Measurements from ENCODE around the gene CEP70.

DNA sequence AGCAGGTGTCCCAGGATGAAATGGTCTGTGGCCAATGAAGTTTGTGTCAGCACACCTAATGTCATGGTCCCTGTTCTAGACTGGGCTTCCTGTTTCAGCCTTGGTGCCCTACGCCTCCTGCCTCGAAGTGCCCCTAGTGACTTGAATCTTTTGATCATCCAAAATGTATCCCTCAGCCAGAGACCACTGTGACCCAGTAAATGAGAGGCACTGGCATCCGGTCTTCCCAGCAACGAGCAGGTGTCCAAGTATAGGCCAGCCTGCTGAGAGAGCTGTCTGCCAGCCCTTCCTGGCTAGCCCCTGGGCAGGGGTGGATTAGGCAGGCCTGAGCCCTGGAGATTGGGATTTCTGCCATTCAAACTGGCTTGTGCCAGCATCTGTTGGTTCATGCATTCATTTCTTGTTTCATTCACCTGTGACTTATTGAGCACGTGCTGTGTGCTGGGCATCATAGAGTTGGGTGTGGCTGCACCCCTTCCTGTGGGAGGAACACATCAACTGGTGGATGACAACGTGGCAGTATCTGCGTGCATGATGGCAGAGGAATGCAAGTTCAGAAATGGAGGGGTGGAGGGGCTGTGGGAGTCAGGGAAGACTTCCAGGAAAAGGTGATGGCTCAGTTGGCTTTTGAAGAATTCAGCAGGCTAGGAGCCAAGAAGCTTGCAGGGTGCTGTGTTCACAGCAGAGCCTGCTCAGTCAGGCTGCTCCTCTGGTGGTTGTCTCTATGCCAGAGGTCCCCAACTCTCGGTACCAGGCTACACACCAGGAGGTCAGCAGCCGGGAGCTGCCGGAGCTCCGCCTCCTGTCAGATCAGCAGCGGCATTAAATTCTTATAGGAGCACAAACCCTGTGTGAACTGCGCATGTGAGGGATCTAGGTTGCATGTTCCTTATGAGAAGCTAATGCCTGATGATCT is 138.0 kb downstream of the CEP70 start:
- TF ChIP-seq, protein P1, sequence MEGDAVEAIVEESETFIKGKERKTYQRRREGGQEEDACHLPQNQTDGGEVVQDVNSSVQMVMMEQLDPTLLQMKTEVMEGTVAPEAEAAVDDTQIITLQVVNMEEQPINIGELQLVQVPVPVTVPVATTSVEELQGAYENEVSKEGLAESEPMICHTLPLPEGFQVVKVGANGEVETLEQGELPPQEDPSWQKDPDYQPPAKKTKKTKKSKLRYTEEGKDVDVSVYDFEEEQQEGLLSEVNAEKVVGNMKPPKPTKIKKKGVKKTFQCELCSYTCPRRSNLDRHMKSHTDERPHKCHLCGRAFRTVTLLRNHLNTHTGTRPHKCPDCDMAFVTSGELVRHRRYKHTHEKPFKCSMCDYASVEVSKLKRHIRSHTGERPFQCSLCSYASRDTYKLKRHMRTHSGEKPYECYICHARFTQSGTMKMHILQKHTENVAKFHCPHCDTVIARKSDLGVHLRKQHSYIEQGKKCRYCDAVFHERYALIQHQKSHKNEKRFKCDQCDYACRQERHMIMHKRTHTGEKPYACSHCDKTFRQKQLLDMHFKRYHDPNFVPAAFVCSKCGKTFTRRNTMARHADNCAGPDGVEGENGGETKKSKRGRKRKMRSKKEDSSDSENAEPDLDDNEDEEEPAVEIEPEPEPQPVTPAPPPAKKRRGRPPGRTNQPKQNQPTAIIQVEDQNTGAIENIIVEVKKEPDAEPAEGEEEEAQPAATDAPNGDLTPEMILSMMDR (IDR thresholded peaks at IDR 0.05), result no peak
- no peak for TF ChIP-seq EZH2 (IDR thresholded peaks at IDR 0.05; ENCODE audit: borderline replicate concordance, insufficient read depth, low read depth, low read length, poor library complexity, severe bottlenecking)

Measured in B cell (primary cell).